H1 (cell line): Measurements from ENCODE around the gene AHDC1. TPM values are rescaled to one million over a fixed set of nuclear protein-coding genes. Genes with fewer than 3 reads are reported as not detected.

Experiments
- CTCF ChIA-PET: fragments of 300-600 bp; sonication (Branson Sonifier 250); formaldehyde crosslinking; loops from one replicate; lab custom pipeline; 2021; ENCODE audit not compliant: partially characterized antibody; lab: Charles Lee
- POLR2A ChIA-PET: fragments of 300-600 bp; sonication (Branson Sonifier 250); formaldehyde crosslinking; loops from one replicate; lab custom pipeline; 2021; ENCODE audit warnings: inconsistent platforms; ENCODE audit not compliant: partially characterized antibody; lab: Charles Lee
- DNase-seq, 2 experiments: peaks; one replicate each; pipeline versions ENCODE4 v3.0.0 to v3.0.0-alpha.2; 2010 to 2022; ENCODE audit warnings: low spot score in 2 of 2, low read depth in 1 of 2, mixed read lengths in 1 of 2
- FAIRE-seq: peaks from 2 replicates; lab custom pipeline; 2011; peaks lifted over from hg19 to GRCh38; lab: Jason Lieb, UNC
- H2AFZ ChIP-seq: 2 replicates; pipeline ENCODE4 v1.8.1; 2012; ENCODE audit warnings: low read length, inconsistent platforms
- H2AK5ac ChIP-seq: 2 replicates; pipeline ENCODE4 v1.6.1; 2013; ENCODE audit warnings: low read depth, low read length
- H2BK120ac ChIP-seq: replicated peaks from 2 replicates; pipeline ENCODE3; 2013; ENCODE audit warnings: low read depth, low read length, inconsistent platforms
- H2BK12ac ChIP-seq: 2 replicates; pipeline ENCODE4 v1.6.1; 2013; ENCODE audit warnings: low read depth, low read length
- H2BK15ac ChIP-seq: 2 replicates; pipeline ENCODE4 v1.6.1; 2013; ENCODE audit warnings: low read length
- H2BK20ac ChIP-seq: 2 replicates; pipeline ENCODE4 v1.6.1; 2013; ENCODE audit warnings: low read length
- H2BK5ac ChIP-seq: 2 replicates; pipeline ENCODE4 v1.6.1; 2013; ENCODE audit warnings: low read depth, low read length
- H3K14ac ChIP-seq: 2 replicates; pipeline ENCODE4 v1.6.1; 2013; ENCODE audit warnings: inconsistent platforms; ENCODE audit not compliant: insufficient read length
- H3K18ac ChIP-seq: 2 replicates; pipeline ENCODE4 v1.6.1; 2013; ENCODE audit warnings: low read length; ENCODE audit errors: extremely low read depth
- H3K23ac ChIP-seq: 2 replicates; pipeline ENCODE4 v1.6.1; 2013; ENCODE audit warnings: inconsistent platforms; ENCODE audit not compliant: insufficient read length
- H3K23me2 ChIP-seq: 2 replicates; pipeline ENCODE4 v1.6.1; 2013; ENCODE audit warnings: low read depth, low read length
- H3K27ac ChIP-seq: 2 replicates; pipeline ENCODE4 v1.6.1; 2011; ENCODE audit warnings: low read depth, low read length, inconsistent platforms
- H3K27me3 ChIP-seq, 4 experiments: replicated peaks in 1 of 4; 1 replicate in 1 of 4; 2 replicates in 3 of 4; pipeline versions ENCODE4 v1.6.1 to v1.8.1; 2011 to 2013; ENCODE audit warnings: low read length in 3 of 4, mild to moderate bottlenecking in 3 of 4, inconsistent platforms in 2 of 4, mixed read lengths in 2 of 4, moderate library complexity in 1 of 4; ENCODE audit not compliant: control insufficient read depth in 3 of 4, insufficient read depth in 3 of 4; ENCODE audit errors: extremely low read depth in 1 of 4
- H3K36me3 ChIP-seq, 4 experiments: 2 replicates each; pipeline versions ENCODE4 v1.6.1 to v1.8.1; 2011 to 2013; ENCODE audit warnings: mild to moderate bottlenecking in 4 of 4, low read length in 3 of 4, moderate library complexity in 2 of 4, control low read depth in 1 of 4, inconsistent platforms in 1 of 4; ENCODE audit not compliant: insufficient read depth in 4 of 4, control insufficient read depth in 2 of 4
- H3K4ac ChIP-seq: replicated peaks from 2 replicates; pipeline ENCODE3; 2013; ENCODE audit warnings: low read length, low read depth, mixed read lengths, inconsistent platforms; ENCODE audit not compliant: insufficient read length
- H3K4me1 ChIP-seq, 4 experiments: replicated peaks in 1 of 4; 1 replicate in 1 of 4; 2 replicates in 3 of 4; pipeline versions ENCODE4 v1.6.1 to v1.8.1; 2011 to 2013; ENCODE audit warnings: low read length in 3 of 4, inconsistent platforms in 2 of 4, mixed read lengths in 1 of 4; ENCODE audit not compliant: insufficient read depth in 4 of 4, control insufficient read depth in 3 of 4
- H3K4me2 ChIP-seq, 2 experiments: 2 replicates each; pipeline versions ENCODE4 v1.6.1 to v1.8.1; 2011 to 2013; ENCODE audit warnings: low read depth in 2 of 2, low read length in 2 of 2, control low read depth in 1 of 2, inconsistent platforms in 1 of 2, mild to moderate bottlenecking in 1 of 2; ENCODE audit not compliant: insufficient read depth in 1 of 2
- H3K4me3 ChIP-seq, 4 experiments: fragments of 200-600, 300-600 bp in 1 of 4; sonication (generic), shearing (Covaris generic), sonication (Bioruptor Twin) in 1 of 4; 2 replicates each; pipeline versions ENCODE4 v1.5.1 to v1.8.1; 2011 to 2016; ENCODE audit warnings: low read length in 4 of 4, low read depth in 3 of 4, control low read depth in 2 of 4, inconsistent platforms in 2 of 4, mild to moderate bottlenecking in 2 of 4, mixed read lengths in 1 of 4, moderate library complexity in 1 of 4; ENCODE audit not compliant: insufficient read depth in 2 of 4; ENCODE audit errors: extremely low read depth in 1 of 4
- H3K56ac ChIP-seq: replicated peaks from 2 replicates; pipeline ENCODE3; 2013; ENCODE audit warnings: low read depth, mild to moderate bottlenecking, mixed read lengths, low read length, inconsistent platforms; ENCODE audit not compliant: insufficient read length
- H3K79me1 ChIP-seq: 2 replicates; pipeline ENCODE4 v1.6.1; 2013; ENCODE audit warnings: low read depth, low read length, control low read depth
- H3K79me2 ChIP-seq, 2 experiments: 2 replicates each; pipeline versions ENCODE4 v1.6.1 to v1.8.1; 2012 to 2013; ENCODE audit warnings: low read length in 2 of 2, mild to moderate bottlenecking in 2 of 2, inconsistent platforms in 1 of 2; ENCODE audit not compliant: insufficient read depth in 2 of 2, control insufficient read depth in 1 of 2
- H3K9ac ChIP-seq, 4 experiments: replicated peaks in 1 of 4; 1 replicate in 1 of 4; 2 replicates in 3 of 4; pipeline versions ENCODE4 v1.6.1 to v1.8.1; 2011 to 2013; ENCODE audit warnings: low read depth in 3 of 4, low read length in 3 of 4, control low read depth in 2 of 4, mild to moderate bottlenecking in 2 of 4, moderate library complexity in 2 of 4, inconsistent platforms in 1 of 4; ENCODE audit errors: extremely low read depth in 1 of 4
- H3K9me3 ChIP-seq, 2 experiments: 2 replicates each; pipeline versions ENCODE4 v1.6.1 to v1.8.1; 2012 to 2013; ENCODE audit warnings: mild to moderate bottlenecking in 2 of 2, moderate library complexity in 2 of 2, control low read depth in 1 of 2, inconsistent platforms in 1 of 2, low read depth in 1 of 2, low read length in 1 of 2, mixed read lengths in 1 of 2; ENCODE audit not compliant: insufficient read depth in 2 of 2
- H4K20me1 ChIP-seq, 2 experiments: replicated peaks in 1 of 2; 2 replicates each; pipeline versions ENCODE3 to v1.8.1; 2011 to 2013; ENCODE audit warnings: inconsistent platforms in 2 of 2, low read length in 2 of 2, mild to moderate bottlenecking in 1 of 2; ENCODE audit not compliant: insufficient read depth in 2 of 2, control insufficient read depth in 1 of 2
- H4K5ac ChIP-seq: 2 replicates; pipeline ENCODE4 v1.6.1; 2013; ENCODE audit warnings: low read length, low read depth, mixed read lengths, inconsistent platforms; ENCODE audit not compliant: insufficient read length
- H4K8ac ChIP-seq: 2 replicates; pipeline ENCODE4 v1.8.0; 2013; ENCODE audit warnings: mild to moderate bottlenecking, moderate library complexity, low read length, inconsistent platforms; ENCODE audit not compliant: insufficient read depth; ENCODE audit errors: extremely low read depth
- H4K91ac ChIP-seq: replicated peaks from 2 replicates; pipeline ENCODE3; 2013; ENCODE audit warnings: low read length, mixed read lengths, inconsistent platforms; ENCODE audit not compliant: insufficient read length
- BRCA1 ChIP-seq: IDR thresholded peaks from 2 replicates; pipeline ENCODE4 v1.6.1; 2012; ENCODE audit warnings: low read depth, low read length, improper control_type of control experiment
- CBX8 ChIP-seq: fragments of 300-800, 300-1000 bp; sonication (generic); IDR thresholded peaks from 2 replicates; pipeline ENCODE4 v1.7.1; 2016; ENCODE audit warnings: low read depth, low read length, borderline replicate concordance
- CTBP2 ChIP-seq: IDR thresholded peaks from 2 replicates; pipeline ENCODE4 v1.7.0; 2011; ENCODE audit warnings: borderline replicate concordance, mild to moderate bottlenecking, moderate library complexity, mixed read lengths, low read length; ENCODE audit not compliant: insufficient read depth, insufficient read length
- CTCF ChIP-seq, 3 experiments: IDR thresholded peaks; 1 replicate in 2 of 3; 2 replicates in 1 of 3; pipeline versions ENCODE4 v1.5.1 to v1.6.1; 2011; ENCODE audit warnings: low read length in 3 of 3, mild to moderate bottlenecking in 3 of 3, inconsistent platforms in 2 of 3, low read depth in 1 of 3, moderate library complexity in 1 of 3; ENCODE audit not compliant: insufficient read depth in 1 of 3; ENCODE audit errors: control extremely low read depth in 1 of 3
- E2F6 ChIP-seq: IDR thresholded peaks from 2 replicates; pipeline ENCODE4 v1.6.1; 2012; ENCODE audit warnings: inconsistent platforms
- KDM4A ChIP-seq: IDR thresholded peaks from one replicate; pipeline ENCODE4 v1.7.1; 2012; ENCODE audit warnings: low read depth, mild to moderate bottlenecking, moderate library complexity, low read length, inconsistent platforms; ENCODE audit not compliant: severe bottlenecking
- RFX5 ChIP-seq: IDR thresholded peaks from 2 replicates; pipeline ENCODE4 v1.6.1; 2011; ENCODE audit warnings: low read depth, low read length, improper control_type of control experiment, borderline replicate concordance
- SRF ChIP-seq: IDR thresholded peaks from 2 replicates; pipeline ENCODE4 v1.6.1; 2011; ENCODE audit warnings: mild to moderate bottlenecking, low read depth, low read length, moderate library complexity
- WGBS, 2 experiments: shearing (Covaris generic) in 1 of 2; methylation state at CpG; one replicate each; pipeline versions ENCODE4 v1.1.6 to v1.1.7; 2013 to 2015; ENCODE audit warnings: low lambda C conversion rate in 2 of 2, mixed read lengths in 2 of 2, inconsistent platforms in 1 of 2, low coverage in 1 of 2, missing lambda C conversion rate in 1 of 2; ENCODE audit not compliant: insufficient replicate concordance in 2 of 2, insufficient coverage in 1 of 2, insufficient read length in 1 of 2; ENCODE audit errors: extremely low coverage in 1 of 2, missing lambda C conversion rate in 1 of 2; 5-methylcytosine and 5-hydroxymethylcytosine counted together
- polyA plus RNA-seq, 7 experiments: library from polyadenylated mRNA; depleted of rRNA in 3 of 7; stranded (reverse) in 5 of 7; unstranded in 2 of 7; fragments of >200 nt in 5 of 7; fragments of 200-250 nt in 2 of 7; gene quantifications; 1 replicate in 5 of 7; 2 replicates in 1 of 7; 4 replicates in 1 of 7; pipeline versions ENCODE4 v1.2.1 to v1.2.3, GENCODE V29; 2011 to 2013; ENCODE audit warnings: missing spikeins in 2 of 7, mixed read lengths in 2 of 7
- total RNA-seq: library from RNA; stranded (reverse); fragmentation: NEBNext Ultra II Directional; extraction: Animal tissue kit (Norgen Biotek cat#: 25700); gene quantifications from 2 replicates; pipeline ENCODE4 v1.2.1, GENCODE V29; 2021

Gene AHDC1
- total and polyA plus RNA-seq, 2 of the 8 experiments (the other 6 are each of a cell fraction or from before 2014, with no cell fraction given) = 4.4 to 35.1 TPM

- WGBS, 2 experiments = 86% methylated on average over 11 of the region's 13 CpGs; no CpG with 5 or more reads in 1 of the 2 experiments
- Histone ChIP-seq H3K23me2 (0 out of 2 replicates have a peak, but pooled peaks cover 4% of the 10 kb centered on the region), H2BK120ac (no peak overlapping the region), H4K20me1 (peaks cover 17 to 21% of the 10 kb centered on the region in 2 experiments), H3K79me1 (peaks cover 12% of the 10 kb centered on the region), H3K4me3 (no peak overlapping the region), H3K9me3 (no peaks in the 10 kb centered on the region), H3K23ac (no peak overlapping the region), H2BK12ac (no peak overlapping the region), H3K9ac (no peak overlapping the region; a peak in 1 of 7 replicates), H3K56ac (no peak overlapping the region), H2AFZ (no peak overlapping the region), H4K8ac (no peak overlapping the region), H2BK15ac (no peak overlapping the region), H4K5ac (no peak overlapping the region), H2AK5ac (no peak overlapping the region), H3K27ac (no peak overlapping the region), H2BK20ac (no peak overlapping the region), H3K14ac (no peak overlapping the region), H2BK5ac (no peak overlapping the region), H3K79me2 (peaks cover 0 to 40% of the 10 kb centered on the region in 2 experiments; a peak in 1 of 4 replicates), H3K4me1 (peaks cover 21 to 73% (median 62%) of the 10 kb centered on the region in 4 experiments), H3K18ac (no peak overlapping the region), H3K27me3 (no peaks in the 10 kb centered on the region), H3K36me3 (no peaks in the 10 kb centered on the region), H4K91ac (no peak overlapping the region), H3K4me2 (no peak overlapping the region), H3K4ac (no peak overlapping the region)
- ChIA-PET POLR2A (interaction anchor here (1.2 to 25.0 kb wide), 5 partner anchors 5 to 76 kb away, joined by 3 to 355 read pairs (median 350); partner anchors contain the start of genes AHDC1 and WASF2), CTCF (interaction anchor here (0.7 to 56.1 kb wide), 14 partner anchors 11 to 270 kb away, joined by 3 to 1807 read pairs (median 4); partner anchors contain the start of gene AHDC1)
- FAIRE-seq (no peak), DNase-seq (no peak)
- no peak for TF ChIP-seq CTBP2
- no peak for TF ChIP-seq BRCA1
- no peak for TF ChIP-seq SRF
- no peak for TF ChIP-seq E2F6
- no peak for TF ChIP-seq CTCF (IDR thresholded peaks at IDR 0.05; ENCODE audit: control extremely low read depth in 1 of 3, insufficient read depth in 1 of 3, low read depth in 1 of 3, low read length in 3 of 3)
- TF ChIP-seq RFX5 = no peak
- TF ChIP-seq CBX8 = no peak
- no peak for TF ChIP-seq KDM4A
Observed at GRCh38 chr1:27566462-27567145, 37.3 kb downstream of the AHDC1 start.
